Endometrial microvascular endothelial cells (primary cell): ENCODE data around the gene SFTPA2. TPM values are rescaled to one million over a fixed set of nuclear protein-coding genes. Genes with fewer than 3 reads are reported as not detected.
"Not testable (repeated sequence)": the region's sequence is repeated elsewhere in the genome, so short reads cannot be mapped to it uniquely, and the experiment has no call there.

ENCODE experiments used
- in situ Hi-C: cut with HindIII; loops from 2 replicates; pipeline ENCODE4 v1.10.0; 2017; ENCODE audit warnings: low sequenced_read_pairs, low pct_unique_long_range_greater_than_20kb; ENCODE audit errors: inconsistent ontology term
- total RNA-seq: library from RNA; depleted of rRNA; stranded (reverse); fragments of >200 nt; gene quantifications from one replicate; pipeline ENCODE4 v1.2.3, GENCODE V29; 2015; ENCODE audit errors: inconsistent ontology term

The SFTPA2 gene
- total RNA-seq, 1 donor from 2014 or later, result not detected

DNA sequence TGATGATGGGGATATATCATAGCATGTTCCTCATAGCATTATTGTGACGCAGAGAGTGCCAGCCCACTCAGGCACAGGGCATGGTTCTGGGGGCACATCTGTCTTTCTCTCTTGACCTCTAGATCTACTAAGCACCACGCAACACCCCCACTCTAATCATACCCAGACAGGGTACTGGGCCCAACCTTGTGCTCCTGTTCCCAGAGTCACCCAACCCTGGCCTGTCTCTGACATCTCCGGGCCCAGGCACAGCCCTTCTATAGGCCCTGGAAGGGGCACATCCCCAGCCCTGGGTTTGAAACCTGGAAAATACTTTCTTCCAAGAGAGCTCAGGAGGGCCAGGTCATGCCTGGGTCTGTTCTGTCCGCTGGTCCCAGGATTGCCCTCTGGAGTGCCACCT, 37.7 kb downstream of the SFTPA2 start:
- in situ Hi-C loops, result not testable (repeated sequence)

DNA sequence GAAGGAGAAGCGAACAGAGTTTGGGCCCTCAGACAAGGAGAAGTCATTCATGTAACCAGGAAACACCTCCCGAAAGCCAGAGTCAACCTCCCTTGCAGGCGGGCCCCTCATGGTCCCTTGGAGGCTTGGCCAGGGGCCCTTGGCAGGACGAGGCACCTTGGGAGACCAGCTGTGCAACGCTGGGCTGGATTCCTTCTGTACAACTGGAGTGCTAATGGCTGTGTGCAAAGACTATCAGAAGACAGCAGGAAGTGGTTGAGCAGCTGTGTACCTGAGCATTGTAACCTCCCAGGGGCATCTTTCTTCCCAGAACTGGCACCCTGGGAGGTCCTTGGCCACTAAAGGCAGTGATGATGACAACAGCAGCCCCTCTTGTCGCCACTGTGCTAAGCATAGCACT, 38.5 kb downstream of the SFTPA2 start:
- in situ Hi-C loops, result not testable (repeated sequence)

DNA sequence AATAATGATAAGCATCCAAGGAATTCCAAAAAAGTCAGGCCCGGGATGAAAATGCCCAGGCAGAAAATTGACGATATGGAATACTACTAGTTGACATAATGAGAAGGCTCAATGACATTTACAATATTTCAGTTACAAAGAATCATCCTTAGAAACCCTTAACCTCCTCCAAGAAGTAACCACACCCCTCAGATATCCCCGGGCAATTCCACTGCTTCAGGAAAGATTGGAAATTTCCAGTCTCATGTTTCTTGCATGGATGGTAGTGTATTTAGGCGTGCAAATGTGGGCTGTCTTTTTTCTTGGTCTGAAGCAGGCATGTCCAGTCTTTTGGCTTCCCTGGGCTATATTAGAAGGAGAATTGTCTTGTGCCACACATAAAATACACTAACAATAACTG, 42.6 kb downstream of the SFTPA2 start:
- in situ Hi-C loops, result not testable (repeated sequence)

GRCh38 chr10:79516532-79517205, 43.5 kb downstream of the SFTPA2 start:
- in situ Hi-C loops, result not testable (repeated sequence)

- in situ Hi-C loops, result not testable (repeated sequence)
These were observed 48.2 kb downstream of the SFTPA2 start, which contains the start of gene EIF5AL1 for GRCh38 chr10:79511891-79512583. Gene EIF5AL1 (plus strand): TSS chr10:79512533. CDS start chr10:79512650, 117 bp downstream.

GRCh38 chr10:79509934-79510508, 50.2 kb downstream of the SFTPA2 start:
- in situ Hi-C loops, result not testable (repeated sequence)

DNA sequence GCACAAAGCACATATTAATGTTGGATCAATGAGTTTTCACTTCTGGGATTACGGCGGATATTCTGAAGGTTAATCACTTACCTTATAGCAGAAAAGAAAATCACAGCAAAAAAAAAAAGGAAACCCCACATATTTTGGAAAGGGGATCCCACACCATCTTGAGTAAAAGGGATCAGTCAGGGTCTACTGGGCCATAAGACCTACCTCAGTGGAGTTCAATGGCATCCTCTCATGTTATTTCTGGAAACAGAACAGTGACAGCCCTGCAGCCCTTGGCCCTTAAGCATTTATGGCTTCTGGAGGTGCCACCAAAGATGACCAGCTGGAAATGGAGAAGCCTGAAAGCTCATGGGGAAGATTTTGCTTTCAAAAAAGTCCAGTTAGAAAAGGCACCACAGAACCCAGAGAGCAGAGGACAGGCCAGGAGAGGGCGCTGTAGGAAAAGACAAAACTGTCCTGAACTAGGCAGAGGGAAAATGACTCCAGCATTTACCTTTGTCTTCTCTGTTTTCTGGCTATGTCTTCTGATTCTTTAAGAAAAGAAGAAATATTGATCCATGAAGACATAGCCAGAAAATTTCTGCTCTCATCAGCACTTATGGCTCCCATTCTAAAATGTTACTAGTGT, 50.8 kb downstream of the SFTPA2 start:
- in situ Hi-C loops, result not testable (repeated sequence)

GRCh38 chr10:79508245-79508644, 52.0 kb downstream of the SFTPA2 start:
- in situ Hi-C loops, result not testable (repeated sequence)

DNA sequence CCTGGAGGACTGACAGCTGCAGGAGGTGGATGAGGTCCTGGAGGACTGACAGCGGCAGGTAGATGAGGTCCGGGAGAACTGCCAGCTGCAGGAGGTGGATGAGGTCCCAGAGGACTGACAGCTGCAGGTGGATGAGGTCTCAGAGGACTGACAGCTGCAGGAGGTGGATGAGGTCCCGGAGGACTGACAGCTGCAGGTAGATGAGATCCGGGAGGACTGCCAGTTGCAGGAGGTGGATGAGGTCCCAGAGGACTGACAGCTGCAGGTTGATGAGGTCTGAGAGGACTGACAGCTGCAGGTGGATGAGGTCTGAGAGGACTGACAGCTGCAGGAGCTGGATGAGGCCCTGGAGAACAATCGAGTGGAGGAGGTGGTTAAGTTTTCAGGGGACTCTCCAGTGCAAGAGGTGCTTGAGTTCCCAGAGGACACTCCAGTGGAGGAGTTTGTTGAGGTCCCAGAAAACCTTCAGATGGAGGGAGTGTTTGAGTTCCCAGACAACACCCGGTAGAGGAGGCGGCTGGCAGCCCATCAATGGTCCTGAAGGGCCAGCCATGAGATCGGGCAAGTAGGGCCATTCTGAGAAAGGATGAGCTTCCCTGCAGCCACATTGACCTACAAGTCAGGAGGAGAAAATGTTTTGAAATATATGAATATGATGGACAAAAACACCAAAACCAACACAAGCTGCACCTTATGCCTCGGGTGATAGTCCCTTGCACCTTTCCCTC, 52.6 kb downstream of the SFTPA2 start:
- in situ Hi-C loops, result no loop called here

Other genes starting within 250 kb of the SFTPA2 start
- gene PPIF, start 212.9 kb downstream of the SFTPA2 start, total RNA-seq, result 58.5 TPM
- gene ZCCHC24, start 114.8 kb downstream of the SFTPA2 start, total RNA-seq, result 5.6 TPM
- 0.37 TPM for gene EIF5AL1, start 47.9 kb downstream of the SFTPA2 start, total RNA-seq
- gene SFTPA1, start 50.5 kb upstream of the SFTPA2 start, total RNA-seq, result not detected
- gene NUTM2B, start 142.8 kb upstream of the SFTPA2 start, total RNA-seq, result 1.0 TPM